GM12874 (cell line): Measurements from ENCODE around the gene AGFG2.
A peak's percentile ranks its signal among the peaks of the same experiment; 100 is the strongest.

Source experiments
- TF ChIP-seq, protein P1 (sequence below): IDR thresholded peaks from 2 replicates; pipeline ENCODE4 v1.5.1; 2011; ENCODE audit warnings: low read depth, mild to moderate bottlenecking, control low read depth, low read length, moderate library complexity; ENCODE audit not compliant: insufficient read depth

The AGFG2 gene

DNA sequence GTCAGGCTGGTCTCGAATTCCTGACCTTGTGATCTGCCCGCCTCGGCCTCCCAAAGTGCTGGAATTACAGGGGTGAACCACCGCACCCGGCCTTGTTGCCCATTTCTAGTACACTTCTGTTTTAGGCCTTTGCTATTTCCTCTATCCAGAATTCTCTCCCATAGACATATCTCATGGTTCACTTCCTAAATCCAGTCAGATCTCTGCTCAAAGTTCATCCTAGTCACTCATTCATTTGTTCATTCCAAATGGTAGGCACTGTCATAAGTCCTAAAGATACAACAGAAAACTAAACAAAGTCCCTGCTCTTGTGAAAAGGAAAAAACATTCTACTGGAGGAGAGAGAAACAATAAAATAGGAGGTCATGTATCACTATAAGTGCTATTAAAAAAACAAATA is 71.0 kb downstream of the AGFG2 start:
- TF ChIP-seq, protein P1, sequence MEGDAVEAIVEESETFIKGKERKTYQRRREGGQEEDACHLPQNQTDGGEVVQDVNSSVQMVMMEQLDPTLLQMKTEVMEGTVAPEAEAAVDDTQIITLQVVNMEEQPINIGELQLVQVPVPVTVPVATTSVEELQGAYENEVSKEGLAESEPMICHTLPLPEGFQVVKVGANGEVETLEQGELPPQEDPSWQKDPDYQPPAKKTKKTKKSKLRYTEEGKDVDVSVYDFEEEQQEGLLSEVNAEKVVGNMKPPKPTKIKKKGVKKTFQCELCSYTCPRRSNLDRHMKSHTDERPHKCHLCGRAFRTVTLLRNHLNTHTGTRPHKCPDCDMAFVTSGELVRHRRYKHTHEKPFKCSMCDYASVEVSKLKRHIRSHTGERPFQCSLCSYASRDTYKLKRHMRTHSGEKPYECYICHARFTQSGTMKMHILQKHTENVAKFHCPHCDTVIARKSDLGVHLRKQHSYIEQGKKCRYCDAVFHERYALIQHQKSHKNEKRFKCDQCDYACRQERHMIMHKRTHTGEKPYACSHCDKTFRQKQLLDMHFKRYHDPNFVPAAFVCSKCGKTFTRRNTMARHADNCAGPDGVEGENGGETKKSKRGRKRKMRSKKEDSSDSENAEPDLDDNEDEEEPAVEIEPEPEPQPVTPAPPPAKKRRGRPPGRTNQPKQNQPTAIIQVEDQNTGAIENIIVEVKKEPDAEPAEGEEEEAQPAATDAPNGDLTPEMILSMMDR, result no peak

DNA sequence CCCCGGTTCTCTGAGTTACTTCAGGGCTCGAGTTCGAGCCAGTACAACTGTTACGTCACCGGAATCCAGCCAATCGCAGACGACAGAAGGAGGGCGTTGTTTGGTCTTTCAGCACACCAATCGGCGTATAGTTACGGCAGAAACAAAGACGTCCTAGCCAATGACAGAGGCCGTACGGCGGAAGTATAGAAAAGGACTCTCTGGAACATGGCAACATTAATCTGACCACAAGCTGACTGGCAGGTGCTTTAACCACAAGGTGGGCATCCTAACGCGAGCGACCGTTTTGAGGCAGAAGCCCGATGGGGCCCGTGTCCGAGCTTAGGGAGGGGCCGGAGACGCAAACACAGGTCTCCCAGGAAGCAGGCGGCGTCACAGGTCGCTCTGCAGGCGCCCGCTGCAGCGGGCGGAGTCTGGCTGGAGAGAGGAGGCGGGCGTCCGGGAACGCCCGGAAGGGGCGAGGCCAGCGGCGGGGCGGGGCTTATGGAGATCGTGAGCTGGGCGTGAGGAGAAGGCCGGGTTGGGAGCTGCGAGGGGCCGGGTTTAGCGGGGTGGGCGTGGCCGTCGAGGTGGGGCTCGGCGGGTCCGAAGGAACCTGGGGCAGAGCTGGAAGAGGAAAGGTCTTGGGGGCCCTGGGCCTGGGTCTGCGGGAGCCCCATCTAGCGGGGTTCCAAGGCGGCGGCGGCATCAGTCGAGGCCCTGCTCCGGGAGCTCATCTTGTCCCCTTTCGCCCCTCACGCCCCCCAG is 73.2 kb downstream of the AGFG2 start, which contains the start of gene MOSPD3:
Gene MOSPD3, plus strand, starts transcription at position 558 of the 747 bp plus-strand sequence. CDS start 252 bp downstream, outside the sequence.
- TF ChIP-seq, protein P1, result 0 out of 2 replicates have a peak, but pooled peaks have one; percentile 0

DNA sequence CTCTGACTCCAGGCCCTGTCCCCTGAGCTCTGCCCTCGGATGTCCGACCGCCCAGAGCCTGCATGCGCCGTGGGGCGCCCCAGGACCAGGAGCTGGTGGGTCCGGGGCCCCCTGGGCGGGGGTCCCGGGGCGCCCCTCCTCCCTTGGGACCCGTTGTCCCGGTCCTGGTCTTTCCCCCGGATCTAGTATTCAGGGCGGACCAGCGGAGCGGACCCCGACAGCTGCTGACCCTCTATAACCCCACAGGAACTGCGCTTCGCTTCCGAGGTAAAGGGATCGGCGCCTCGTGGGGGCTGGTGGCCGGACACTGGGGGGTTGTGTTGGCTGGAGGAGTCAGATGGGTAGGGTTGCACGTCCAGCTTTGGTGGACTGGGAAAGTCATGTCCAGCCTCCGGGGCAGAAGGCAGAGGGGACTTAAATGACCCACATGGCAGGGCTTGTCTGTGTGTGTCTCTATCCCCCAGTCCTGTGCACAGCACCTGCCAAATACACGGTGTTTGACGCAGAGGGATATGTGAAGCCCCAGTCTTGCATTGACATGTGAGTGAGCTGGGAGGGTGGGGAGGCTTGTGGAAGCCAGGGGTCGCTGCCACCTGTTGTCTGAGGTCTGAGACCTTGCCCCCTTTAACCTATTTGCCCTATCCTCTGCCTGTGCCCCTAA is 73.9 kb downstream of the AGFG2 start:
- TF ChIP-seq, protein P1, result no peak

DNA sequence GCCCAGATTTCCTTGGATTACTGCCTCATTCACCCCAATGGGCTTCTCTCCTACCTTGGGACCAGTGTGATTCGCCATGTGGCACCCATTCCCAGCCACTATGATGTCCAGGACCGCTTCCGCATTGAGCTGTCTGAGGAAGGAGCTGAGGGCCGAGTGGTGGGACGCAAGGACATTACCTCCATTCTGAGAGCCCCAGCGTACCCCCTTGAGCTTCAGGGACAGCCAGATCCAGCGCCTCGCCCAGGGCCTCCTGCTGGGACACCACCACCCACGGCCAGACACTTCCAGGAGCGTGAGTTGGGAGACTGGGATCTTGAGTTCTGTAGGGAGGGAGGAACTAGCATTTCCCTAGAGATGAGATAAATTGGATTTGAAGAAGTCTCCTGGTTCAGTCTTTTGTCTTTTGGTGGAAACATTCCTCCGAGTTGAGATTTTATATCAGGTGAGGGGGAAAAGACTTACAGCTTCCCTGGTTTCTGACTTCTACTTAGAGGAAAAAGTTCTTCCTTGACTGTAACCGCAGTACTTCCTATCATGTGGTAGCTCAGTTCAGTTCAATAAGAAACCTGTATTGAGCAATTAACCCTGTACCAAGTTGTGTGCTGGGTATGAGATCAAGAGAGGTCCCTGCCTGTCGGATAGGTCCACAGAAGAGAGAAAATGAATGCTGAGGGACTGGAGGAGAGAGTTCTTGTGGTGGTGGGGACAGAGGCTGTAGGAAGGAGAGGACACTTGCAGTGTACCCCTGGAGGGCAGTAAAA is 74.6 kb downstream of the AGFG2 start:
- TF ChIP-seq, protein P1, result no peak

DNA sequence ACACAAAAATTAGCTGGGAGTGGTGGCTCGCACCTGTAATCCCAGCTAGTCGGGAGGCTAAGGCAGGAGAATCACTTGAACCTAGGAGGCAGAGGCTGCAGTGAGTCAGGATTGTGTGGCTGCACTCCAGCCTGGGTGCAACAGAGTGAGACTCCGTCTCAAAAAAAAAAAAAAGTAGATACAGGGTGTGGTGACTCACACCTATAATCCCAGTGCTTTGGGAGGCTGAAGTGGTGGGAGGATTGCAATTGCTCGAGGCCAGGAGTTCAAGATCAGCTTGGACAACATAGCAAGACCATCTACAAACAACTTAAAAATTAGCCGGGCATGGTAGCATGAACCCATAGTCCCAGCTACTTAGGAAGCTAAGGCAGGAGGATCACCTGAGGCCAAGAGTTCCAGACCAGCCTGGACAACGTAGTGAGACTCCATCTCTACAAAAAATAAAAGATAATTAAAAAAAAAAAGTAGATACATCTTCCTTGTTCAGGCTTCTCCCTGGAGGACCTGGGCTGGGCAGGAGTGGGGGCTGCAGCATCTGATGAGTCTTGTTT is 75.4 kb downstream of the AGFG2 start:
- TF ChIP-seq, protein P1, result no peak
